ENCODE measurements around the gene HSPA5.

- no peak for TF ChIP-seq CTCF (IDR thresholded peaks at IDR 0.05; ENCODE audit: low read depth, low read length, poor library complexity, severe bottlenecking)
- no peak for TF ChIP-seq EZH2phosphoT487 (IDR thresholded peaks at IDR 0.05; ENCODE audit: borderline replicate concordance, low read length)
These were observed 958 bp upstream of the HSPA5 start for GRCh38 chr9:125241863-125242739.

Data from DOHH2 (cell line).